GM12878 (cell line): ENCODE results near the gene A4GNT. TPM values are rescaled to one million over a fixed set of nuclear protein-coding genes. Genes with fewer than 3 reads are reported as not detected.

Experiments
- ATAC-seq: fragments of 200-7000 bp; cut with Tn5 transposase; 3 replicates; pipeline ENCODE4 v1.9.1; 2020; ENCODE audit warnings: mild to moderate bottlenecking, moderate library complexity
- BruUV-seq: library from RNA; stranded (reverse); fragments of 400-500 nt; replicated peaks from 2 replicates; lab custom pipeline; 2021; lab: Mats Ljungman, UMichigan
- CTCF ChIA-PET: fragments of 300-600 bp; sonication (Branson Sonifier 250); formaldehyde crosslinking; extraction: SDS; loops from one replicate; lab custom pipeline; 2021; ENCODE audit warnings: inconsistent platforms; lab: Yijun Ruan, JAX
- POLR2A ChIA-PET: fragments of 350-600 bp; formaldehyde crosslinking; extraction: SDS; loops from one replicate; lab custom pipeline; 2021; ENCODE audit warnings: inconsistent platforms; lab: Charles Lee
- RAD21 ChIA-PET: fragments of 300-600 bp; sonication (Branson Sonifier 250); formaldehyde crosslinking; loops from one replicate; lab custom pipeline; 2023; ENCODE audit warnings: antibody characterized with exemption; ENCODE audit not compliant: unreplicated experiment; lab: Charles Lee
- SMC1A ChIA-PET: fragments of 300-600 bp; sonication (Branson Sonifier 250); formaldehyde crosslinking; loops from one replicate; lab custom pipeline; 2023; ENCODE audit not compliant: unreplicated experiment, uncharacterized antibody; lab: Charles Lee
- DNase-seq: peaks from one replicate; pipeline ENCODE4 v3.0.0-alpha.2; 2011; ENCODE audit warnings: low read depth, low spot score
- FAIRE-seq: peaks from 3 replicates; lab custom pipeline; 2011; peaks lifted over from hg19 to GRCh38; lab: Jason Lieb, UNC
- H2AFZ ChIP-seq: 2 replicates; pipeline ENCODE4 v1.6.0; 2011; ENCODE audit warnings: low read depth, low read length, control low read depth; ENCODE audit not compliant: control insufficient read depth
- H3K27ac ChIP-seq: 2 replicates; pipeline ENCODE4 v1.5.1; 2011; ENCODE audit warnings: control low read depth; ENCODE audit not compliant: control insufficient read depth, insufficient read depth
- H3K27me3 ChIP-seq, 2 experiments: replicated peaks in 1 of 2; 2 replicates each; pipeline versions ENCODE4 v1.6.0 to v1.6.1; 2011; ENCODE audit warnings: low read length in 1 of 2; ENCODE audit not compliant: control insufficient read depth in 2 of 2, insufficient read depth in 2 of 2
- H3K36me3 ChIP-seq, 2 experiments: 2 replicates each; pipeline ENCODE4 v1.5.1; 2011; ENCODE audit warnings: low read length in 1 of 2; ENCODE audit not compliant: control insufficient read depth in 2 of 2, insufficient read depth in 2 of 2
- H3K4me1 ChIP-seq: 2 replicates; pipeline ENCODE4 v1.6.1; 2011; ENCODE audit warnings: mild to moderate bottlenecking, low read length, moderate library complexity, mixed read lengths; ENCODE audit not compliant: control insufficient read depth, insufficient read depth
- H3K4me2 ChIP-seq: 2 replicates; pipeline ENCODE4 v1.6.0; 2011; ENCODE audit warnings: control low read depth; ENCODE audit not compliant: control insufficient read depth, insufficient read depth
- H3K4me3 ChIP-seq: fragments of 200-600 bp; sonication (generic); 2 replicates; pipeline ENCODE4 v1.5.1; 2016
- H3K79me2 ChIP-seq: 2 replicates; pipeline ENCODE4 v1.6.0; 2011; ENCODE audit warnings: low read length; ENCODE audit not compliant: control insufficient read depth, insufficient read depth
- H3K9ac ChIP-seq: 2 replicates; pipeline ENCODE4 v1.8.0; 2011; ENCODE audit warnings: low read length, control low read depth, mixed read lengths; ENCODE audit not compliant: control insufficient read depth, insufficient read depth
- H3K9me3 ChIP-seq: replicated peaks from 3 replicates; pipeline ENCODE4 v1.5.1; 2011; ENCODE audit warnings: mild to moderate bottlenecking, low read length; ENCODE audit not compliant: control insufficient read depth, insufficient read depth
- H4K20me1 ChIP-seq: 2 replicates; pipeline ENCODE4 v1.6.0; 2011; ENCODE audit not compliant: control insufficient read depth, insufficient read depth
- BRCA1 ChIP-seq: IDR thresholded peaks from 2 replicates; pipeline ENCODE4 v1.6.1; 2011; ENCODE audit warnings: low read depth, low read length, improper control_type of control experiment
- WGBS: methylation state at CpG from one replicate; pipeline ENCODE4 v1.1.6; 2016; ENCODE audit warnings: low lambda C conversion rate; ENCODE audit not compliant: insufficient replicate concordance, insufficient coverage; ENCODE audit errors: missing lambda C conversion rate; 5-methylcytosine and 5-hydroxymethylcytosine counted together
- in situ Hi-C: fragments of 300-500 bp; cut with MboI; formaldehyde crosslinking; loops from 9 replicates; pipeline ENCODE4 v1.14.3; 2018; ENCODE audit warnings: mixed read lengths
- intact Hi-C: fragments of 100-400 bp; cut with micrococcal nuclease; formaldehyde crosslinking; loops from one replicate; pipeline ENCODE4 v1.14.2; 2022; ENCODE audit not compliant: unreplicated experiment
- polyA plus RNA-seq, 11 experiments: library from polyadenylated mRNA; depleted of rRNA in 4 of 11; unstranded in 6 of 11; stranded (reverse) in 5 of 11; fragments of >200 nt; fragmentation: Nextera tagmentation in 4 of 11; fragmentation: Illumina TruSeq in 1 of 11; extraction: Ambion mirVana in 4 of 11; extraction: Trizol in 1 of 11; gene quantifications; 1 replicate in 1 of 11; 2 replicates in 10 of 11; pipeline versions ENCODE4 v1.2.1 to v1.2.3, GENCODE V29; 2011 to 2016; ENCODE audit warnings: inconsistent platforms in 2 of 11, missing spikeins in 2 of 11, low read depth in 1 of 11
- total RNA-seq, 4 experiments: library from RNA; depleted of rRNA in 3 of 4; stranded (reverse); fragments of >200 nt in 3 of 4; fragmentation: Illumina TruSeq in 1 of 4; extraction: Trizol in 1 of 4; gene quantifications; 2 replicates each; pipeline versions ENCODE4 v1.2.1 to v1.2.3, GENCODE V29; 2013 to 2021
- TF ChIP-seq, protein P1 (sequence below): fragments of 450-650 bp; formaldehyde crosslinking; IDR thresholded peaks from 2 replicates; pipeline ENCODE4 v1.5.0; 2022; ENCODE audit warnings: mild to moderate bottlenecking, missing genetic modification characterization

The A4GNT gene
- total and polyA plus RNA-seq, 10 of the 15 experiments (the other 5 are each of a cell fraction or from before 2014, with no cell fraction given), result not detected

DNA sequence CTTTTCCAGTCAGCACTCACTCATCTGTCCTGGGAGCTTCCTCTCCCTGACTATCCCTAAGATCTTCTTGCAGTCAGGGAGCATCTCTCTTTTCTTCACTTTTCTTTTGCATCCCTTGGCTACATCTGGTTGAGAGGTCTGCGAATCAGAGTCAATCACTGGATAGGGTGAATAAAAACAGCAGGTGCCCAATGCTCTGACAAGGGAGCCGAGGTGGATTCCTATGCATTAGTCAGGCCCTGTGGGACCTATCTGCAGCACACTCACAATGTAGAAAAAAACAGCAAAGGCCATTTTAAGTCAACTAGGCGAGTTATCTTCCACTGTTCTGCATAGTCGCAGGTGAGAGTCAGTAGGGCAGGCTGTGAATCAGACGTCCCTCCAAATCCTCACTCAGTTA, 52.3 kb downstream of the A4GNT start:
- intact Hi-C loops, result no loop called here

More for the DNA sequence above, 52.3 kb downstream of the A4GNT start:
- Histone ChIP-seq H3K4me1 (peaks cover 8% of the 10 kb centered on the region), H3K9me3 (no peaks in the 10 kb centered on the region), H3K4me2 (no peak overlapping the region), H3K27me3 (peaks cover 0 to 2% of the 10 kb centered on the region in 2 experiments; a peak in 2 of 4 replicates), H4K20me1 (no peaks in the 10 kb centered on the region), H3K36me3 (no peaks in the 10 kb centered on the region), H3K27ac (no peak overlapping the region), H3K4me3 (no peak overlapping the region), H2AFZ (no peak overlapping the region), H3K9ac (no peak overlapping the region), H3K79me2 (no peaks in the 10 kb centered on the region)
- WGBS, result 34% methylated on average over 5 of the region's 5 CpGs
- POLR2A ChIA-PET, result no interaction called here
- SMC1A ChIA-PET, result interaction anchor here (1.6 kb wide), 1 partner anchor 9 kb away, joined by 3 read pairs; no protein-coding TSS in a partner anchor
- BruUV-seq, result no TSS peak
- CTCF ChIA-PET, result interaction anchor here (1.5 kb wide), 1 partner anchor 10 kb away, joined by 5 read pairs; no protein-coding TSS in a partner anchor
- ATAC-seq (no peak), FAIRE-seq (no peak), DNase-seq (no peak)
- TF ChIP-seq, protein P1, sequence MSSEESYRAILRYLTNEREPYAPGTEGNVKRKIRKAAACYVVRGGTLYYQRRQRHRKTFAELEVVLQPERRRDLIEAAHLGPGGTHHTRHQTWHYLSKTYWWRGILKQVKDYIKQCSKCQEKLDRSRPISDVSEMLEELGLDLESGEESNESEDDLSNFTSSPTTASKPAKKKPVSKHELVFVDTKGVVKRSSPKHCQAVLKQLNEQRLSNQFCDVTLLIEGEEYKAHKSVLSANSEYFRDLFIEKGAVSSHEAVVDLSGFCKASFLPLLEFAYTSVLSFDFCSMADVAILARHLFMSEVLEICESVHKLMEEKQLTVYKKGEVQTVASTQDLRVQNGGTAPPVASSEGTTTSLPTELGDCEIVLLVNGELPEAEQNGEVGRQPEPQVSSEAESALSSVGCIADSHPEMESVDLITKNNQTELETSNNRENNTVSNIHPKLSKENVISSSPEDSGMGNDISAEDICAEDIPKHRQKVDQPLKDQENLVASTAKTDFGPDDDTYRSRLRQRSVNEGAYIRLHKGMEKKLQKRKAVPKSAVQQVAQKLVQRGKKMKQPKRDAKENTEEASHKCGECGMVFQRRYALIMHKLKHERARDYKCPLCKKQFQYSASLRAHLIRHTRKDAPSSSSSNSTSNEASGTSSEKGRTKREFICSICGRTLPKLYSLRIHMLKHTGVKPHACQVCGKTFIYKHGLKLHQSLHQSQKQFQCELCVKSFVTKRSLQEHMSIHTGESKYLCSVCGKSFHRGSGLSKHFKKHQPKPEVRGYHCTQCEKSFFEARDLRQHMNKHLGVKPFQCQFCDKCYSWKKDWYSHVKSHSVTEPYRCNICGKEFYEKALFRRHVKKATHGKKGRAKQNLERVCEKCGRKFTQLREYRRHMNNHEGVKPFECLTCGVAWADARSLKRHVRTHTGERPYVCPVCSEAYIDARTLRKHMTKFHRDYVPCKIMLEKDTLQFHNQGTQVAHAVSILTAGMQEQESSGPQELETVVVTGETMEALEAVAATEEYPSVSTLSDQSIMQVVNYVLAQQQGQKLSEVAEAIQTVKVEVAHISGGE, result no peak
- TF ChIP-seq BRCA1, result no peak
- RAD21 ChIA-PET, result no interaction called here
- in situ Hi-C loops, result no loop called here
